IMR-90 (cell line): ENCODE results near the gene SKAP1. TPM values are rescaled to one million over a fixed set of nuclear protein-coding genes. Genes with fewer than 3 reads are reported as not detected.

ENCODE experiments used
- ATAC-seq: fragments of 200-7000 bp; cut with Tn5 transposase; 2 replicates; pipeline ENCODE4 v1.9.1; 2020; ENCODE audit warnings: low read depth, mild to moderate bottlenecking, moderate library complexity
- BruUV-seq: library from RNA; stranded (reverse); fragments of 400-500 nt; replicated peaks from 2 replicates; lab custom pipeline; 2021; lab: Mats Ljungman, UMichigan
- CTCF ChIA-PET: fragments of 300-600 bp; formaldehyde crosslinking; extraction: SDS; loops from one replicate; lab custom pipeline; 2021; ENCODE audit warnings: antibody characterized with exemption; lab: Yijun Ruan, JAX
- POLR2A ChIA-PET: fragments of 300-600 bp; sonication (Branson Sonifier 250); formaldehyde crosslinking; loops from one replicate; lab custom pipeline; 2022; ENCODE audit warnings: antibody characterized with exemption; ENCODE audit not compliant: unreplicated experiment; lab: Charles Lee
- DNase-seq: peaks from one replicate; pipeline ENCODE4 v3.0.0; 2013
- H2AFZ ChIP-seq: replicated peaks from 2 replicates; pipeline ENCODE3; 2013; ENCODE audit warnings: low read length, mild to moderate bottlenecking; ENCODE audit not compliant: poor library complexity
- H2AK5ac ChIP-seq: 2 replicates; pipeline ENCODE4 v1.6.1; 2013; ENCODE audit warnings: low read depth, low read length, inconsistent platforms
- H2AK9ac ChIP-seq: replicated peaks from 2 replicates; pipeline ENCODE3; 2013; ENCODE audit warnings: mild to moderate bottlenecking, low read depth, low read length, moderate library complexity; ENCODE audit not compliant: poor library complexity
- H2BK120ac ChIP-seq: 2 replicates; pipeline ENCODE4 v1.6.1; 2013; ENCODE audit warnings: low read depth, low read length, inconsistent platforms
- H2BK15ac ChIP-seq: 3 replicates; pipeline ENCODE4 v1.6.1; 2013; ENCODE audit warnings: low read depth, low read length, inconsistent platforms
- H2BK20ac ChIP-seq: 2 replicates; pipeline ENCODE4 v1.6.1; 2013; ENCODE audit warnings: low read depth, mild to moderate bottlenecking, inconsistent platforms, low read length, moderate library complexity
- H2BK5ac ChIP-seq: 2 replicates; pipeline ENCODE4 v1.6.1; 2013; ENCODE audit warnings: mild to moderate bottlenecking, low read depth, low read length, inconsistent platforms; ENCODE audit not compliant: poor library complexity, severe bottlenecking
- H3K14ac ChIP-seq: replicated peaks from 2 replicates; pipeline ENCODE4 v1.6.1; 2013; ENCODE audit warnings: low read depth, low read length, inconsistent platforms
- H3K18ac ChIP-seq: 2 replicates; pipeline ENCODE4 v1.6.1; 2013; ENCODE audit warnings: low read depth, low read length, control low read depth
- H3K23ac ChIP-seq: 2 replicates; pipeline ENCODE4 v1.6.1; 2013; ENCODE audit warnings: low read depth, low read length, inconsistent platforms
- H3K27ac ChIP-seq: 2 replicates; pipeline ENCODE4 v1.5.1; 2013; ENCODE audit warnings: mild to moderate bottlenecking, control low read depth, low read length; ENCODE audit not compliant: insufficient read depth
- H3K27me3 ChIP-seq: 2 replicates; pipeline ENCODE4 v1.6.1; 2013; ENCODE audit warnings: low read length; ENCODE audit not compliant: control insufficient read depth, insufficient read depth
- H3K36me3 ChIP-seq: 2 replicates; pipeline ENCODE4 v1.6.1; 2013; ENCODE audit warnings: low read length, mixed read lengths; ENCODE audit not compliant: control insufficient read depth, insufficient read depth
- H3K4ac ChIP-seq: 2 replicates; pipeline ENCODE4 v1.6.1; 2013; ENCODE audit warnings: low read depth, low read length, inconsistent platforms
- H3K4me1 ChIP-seq: 2 replicates; pipeline ENCODE4 v1.6.1; 2013; ENCODE audit warnings: low read length, mixed read lengths; ENCODE audit not compliant: control insufficient read depth, insufficient read depth
- H3K4me2 ChIP-seq: 2 replicates; pipeline ENCODE4 v1.6.1; 2013; ENCODE audit warnings: low read depth, mild to moderate bottlenecking, control low read depth, low read length, moderate library complexity
- H3K4me3 ChIP-seq: 2 replicates; pipeline ENCODE4 v1.5.1; 2013; ENCODE audit warnings: low read depth, mild to moderate bottlenecking, control low read depth, low read length, moderate library complexity; ENCODE audit not compliant: insufficient read depth
- H3K56ac ChIP-seq: 2 replicates; pipeline ENCODE4 v1.6.1; 2013; ENCODE audit warnings: low read length, inconsistent platforms; ENCODE audit not compliant: insufficient read depth; ENCODE audit errors: extremely low read depth
- H3K79me1 ChIP-seq, 2 experiments: 2 replicates each; pipeline ENCODE4 v1.6.1; 2013; ENCODE audit warnings: low read length in 2 of 2, inconsistent platforms in 1 of 2, low read depth in 1 of 2
- H3K9ac ChIP-seq: 2 replicates; pipeline ENCODE4 v1.6.1; 2013; ENCODE audit warnings: low read depth, low read length, control low read depth
- H3K9me1 ChIP-seq: 2 replicates; pipeline ENCODE4 v1.6.1; 2013; ENCODE audit warnings: low read length, inconsistent platforms; ENCODE audit not compliant: insufficient read depth
- H3K9me3 ChIP-seq: 2 replicates; pipeline ENCODE4 v1.6.1; 2013; ENCODE audit warnings: low read length; ENCODE audit not compliant: control insufficient read depth, insufficient read depth
- H4K20me1 ChIP-seq: 2 replicates; pipeline ENCODE4 v1.6.1; 2013; ENCODE audit warnings: low read length, inconsistent platforms; ENCODE audit not compliant: insufficient read depth
- H4K5ac ChIP-seq: 2 replicates; pipeline ENCODE4 v1.6.1; 2013; ENCODE audit warnings: mild to moderate bottlenecking, low read depth, low read length, control low read depth
- H4K8ac ChIP-seq, 2 experiments: 2 replicates each; pipeline ENCODE4 v1.6.1; 2013; ENCODE audit warnings: low read depth in 2 of 2, low read length in 2 of 2, control low read depth in 1 of 2, inconsistent platforms in 1 of 2
- H4K91ac ChIP-seq: 2 replicates; pipeline ENCODE4 v1.6.1; 2013; ENCODE audit warnings: low read depth, low read length, inconsistent platforms; ENCODE audit not compliant: insufficient read depth
- CEBPB ChIP-seq: IDR thresholded peaks from 2 replicates; pipeline ENCODE4 v1.6.1; 2012; ENCODE audit warnings: low read depth, low read length, improper control_type of control experiment
- MAFK ChIP-seq: IDR thresholded peaks from 2 replicates; pipeline ENCODE4 v1.6.1; 2012; ENCODE audit warnings: low read depth, low read length, improper control_type of control experiment
- MAZ ChIP-seq: IDR thresholded peaks from 2 replicates; pipeline ENCODE4 v1.6.1; 2012; ENCODE audit warnings: low read depth, mild to moderate bottlenecking, low read length, improper control_type of control experiment, moderate library complexity, borderline replicate concordance
- POLR2A ChIP-seq: IDR thresholded peaks from 2 replicates; pipeline ENCODE4 v1.6.1; 2012; ENCODE audit warnings: mild to moderate bottlenecking, low read depth, low read length
- RFX5 ChIP-seq: IDR thresholded peaks from 2 replicates; pipeline ENCODE4 v1.8.0; 2012; ENCODE audit warnings: low read depth, mild to moderate bottlenecking, low read length, moderate library complexity
- WGBS, 2 experiments: methylation state at CpG; one replicate each; pipeline versions ENCODE4 v1.1.5 to v1.1.7; 2013; ENCODE audit warnings: missing lambda C conversion rate in 2 of 2; ENCODE audit not compliant: insufficient read length in 1 of 2; ENCODE audit errors: extremely low coverage in 2 of 2; 5-methylcytosine and 5-hydroxymethylcytosine counted together
- dilution Hi-C: fragments of 300-500 bp; cut with HindIII; formaldehyde crosslinking; loops from one replicate; pipeline ENCODE4 v1.14.3; 2018; ENCODE audit warnings: low sequenced_read_pairs; ENCODE audit not compliant: unreplicated experiment
- in situ Hi-C: fragments of 300-500 bp; cut with MboI; formaldehyde crosslinking; loops from 3 replicates; pipeline ENCODE4 v1.14.3; 2019; ENCODE audit warnings: low sequenced_read_pairs, inconsistent platforms, mixed read lengths
- intact Hi-C: fragments of 100-400 bp; cut with micrococcal nuclease; formaldehyde crosslinking; loops from 2 replicates; pipeline ENCODE4 v1.10.0; 2022
- polyA plus RNA-seq, 3 experiments: library from polyadenylated mRNA; depleted of rRNA; stranded (reverse); fragments of >200 nt; gene quantifications; 2 replicates each; pipeline ENCODE4 v1.2.3, GENCODE V29; 2012; ENCODE audit warnings: low replicate concordance in 1 of 3
- total RNA-seq: library from RNA; depleted of rRNA; stranded (reverse); fragments of >200 nt; gene quantifications from 2 replicates; pipeline ENCODE4 v1.2.3, GENCODE V29; 2012
- TF ChIP-seq, protein P1 (sequence below): fragments of 150-350 bp; IDR thresholded peaks from 2 replicates; pipeline ENCODE4 v1.6.1; 2016; ENCODE audit warnings: low read depth, mild to moderate bottlenecking, low read length, moderate library complexity, borderline replicate concordance

SKAP1 gene
- total and polyA plus RNA-seq, 2 of the 4 experiments (the other 2 are of a cell fraction): not detected

DNA sequence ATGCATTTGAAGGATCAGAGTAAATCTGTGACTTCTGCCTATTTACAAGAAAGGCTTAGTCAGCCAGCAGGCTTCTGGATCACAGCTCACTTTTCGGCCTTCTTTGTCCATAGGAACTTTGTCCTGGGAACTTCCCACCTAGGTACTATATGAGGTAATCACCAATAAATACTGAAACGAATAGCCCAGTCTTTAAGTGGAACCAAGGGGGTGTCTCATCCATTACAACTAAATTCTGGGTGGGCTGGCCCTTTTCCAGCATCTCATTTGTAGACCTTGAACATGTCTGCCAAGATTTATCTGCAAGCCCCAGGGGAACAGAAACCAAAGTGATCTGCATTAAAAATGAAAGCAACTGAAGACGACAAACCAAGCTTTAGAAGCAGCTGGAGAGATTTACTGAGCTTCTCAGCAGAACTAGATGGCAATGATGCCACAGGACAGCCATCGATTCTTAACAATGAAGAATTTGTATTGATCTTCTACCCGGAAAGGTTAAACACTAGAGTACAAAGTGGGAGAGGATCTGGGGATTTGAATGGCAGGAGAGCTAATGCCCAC lies 267.0 kb downstream of the SKAP1 start:
- no peak for TF ChIP-seq RFX5
- TF ChIP-seq, protein P1, sequence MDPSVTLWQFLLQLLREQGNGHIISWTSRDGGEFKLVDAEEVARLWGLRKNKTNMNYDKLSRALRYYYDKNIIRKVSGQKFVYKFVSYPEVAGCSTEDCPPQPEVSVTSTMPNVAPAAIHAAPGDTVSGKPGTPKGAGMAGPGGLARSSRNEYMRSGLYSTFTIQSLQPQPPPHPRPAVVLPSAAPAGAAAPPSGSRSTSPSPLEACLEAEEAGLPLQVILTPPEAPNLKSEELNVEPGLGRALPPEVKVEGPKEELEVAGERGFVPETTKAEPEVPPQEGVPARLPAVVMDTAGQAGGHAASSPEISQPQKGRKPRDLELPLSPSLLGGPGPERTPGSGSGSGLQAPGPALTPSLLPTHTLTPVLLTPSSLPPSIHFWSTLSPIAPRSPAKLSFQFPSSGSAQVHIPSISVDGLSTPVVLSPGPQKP: no peak
- TF ChIP-seq MAFK: no peak
- no peak for TF ChIP-seq POLR2A
- TF ChIP-seq MAZ: no peak
- no peak for TF ChIP-seq CEBPB
- Histone ChIP-seq H3K79me1 (no peaks in the 10 kb centered on the region), H4K20me1 (no peaks in the 10 kb centered on the region), H2AK5ac (no peak overlapping the region), H4K8ac (no peak overlapping the region), H2BK5ac (no peak overlapping the region), H4K5ac (no peak overlapping the region), H3K4me3 (no peak overlapping the region), H2BK120ac (no peak overlapping the region), H3K9me1 (no peaks in the 10 kb centered on the region), H2BK20ac (no peak overlapping the region), H3K56ac (no peak overlapping the region), H3K18ac (no peak overlapping the region), H3K9me3 (no peaks in the 10 kb centered on the region), H3K14ac (no peak overlapping the region), H3K27me3 (peaks cover 60% of the 10 kb centered on the region), H3K27ac (no peak overlapping the region), H4K91ac (no peak overlapping the region), H2BK15ac (no peak overlapping the region), H3K4ac (no peak overlapping the region), H2AK9ac (no peak overlapping the region), H3K4me1 (no peaks in the 10 kb centered on the region), H3K9ac (no peak overlapping the region), H2AFZ (no peak overlapping the region), H3K36me3 (no peaks in the 10 kb centered on the region), H3K23ac (no peak overlapping the region), H3K4me2 (no peak overlapping the region)
- in situ Hi-C loops: loop anchor here (10.0 kb wide), 1 partner anchor 462 kb away; the partner anchor contains the start of gene HOXB9
- WGBS, 2 experiments: 48% methylated on average over 3 of the region's 5 CpGs; no CpG with 5 or more reads in 1 of the 2 experiments
- POLR2A ChIA-PET: no interaction called here
- CTCF ChIA-PET: no interaction called here
- intact Hi-C loops: no loop called here
- dilution Hi-C loops: no loop called here
- no peak for ATAC-seq
- DNase-seq: no peak
- BruUV-seq: no TSS peak
